ENCODE results near the gene NAPB. TPM values are rescaled to one million over a fixed set of nuclear protein-coding genes. Genes with fewer than 3 reads are reported as not detected.

Gene NAPB
- total RNA-seq, 1 experiment from 2014 or later, result 5.8 TPM

GRCh38 chr20:23325107-23325506 lies 96.2 kb downstream of the NAPB start:
- ChIA-PET POLR2A (no interaction called here), CTCF (no interaction called here)
- Histone ChIP-seq H3K27me3 (ENCODE audit: control insufficient read depth, insufficient read depth, low read length) (0 out of 2 replicates have a peak, but pooled peaks cover 3% of the 10 kb centered on the region), H3K4me3 (ENCODE audit: low read depth in 2 of 2, low read length in 2 of 2) (no peak overlapping the region), H3K9me3 (ENCODE audit: control insufficient read depth, insufficient read depth, low read depth, low read length) (no peaks in the 10 kb centered on the region), H3K27ac (ENCODE audit: low read length) (no peak overlapping the region), H3K36me3 (ENCODE audit: control insufficient read depth, insufficient read depth, low read length) (no peaks in the 10 kb centered on the region), H3K4me1 (ENCODE audit: control insufficient read depth, insufficient read depth, low read length) (no peaks in the 10 kb centered on the region)
- TF ChIP-seq REST (IDR thresholded peaks at IDR 0.05; ENCODE audit: insufficient read depth in 1 of 2, low read depth in 2 of 2, low read length in 1 of 2), result no peak
- TF ChIP-seq POLR2AphosphoS5 (IDR thresholded peaks at IDR 0.05; ENCODE audit: low read depth, low read length), result no peak
- TF ChIP-seq TCF7L2 (IDR thresholded peaks at IDR 0.05; ENCODE audit: low read depth, low read length), result no peak
- TF ChIP-seq SIN3A (IDR thresholded peaks at IDR 0.05; ENCODE audit: borderline replicate concordance, insufficient read depth, low read depth, low read length), result no peak
- TF ChIP-seq CTCF (IDR thresholded peaks at IDR 0.05), result no peak
- in situ Hi-C loops (cut with HindIII; ENCODE audit: low pct_unique_long_range_greater_than_20kb, low sequenced_read_pairs) (no loop called here), intact Hi-C loops (cut with micrococcal nuclease; ENCODE audit: unreplicated experiment) (no loop called here)
- DNase-seq (ENCODE audit: low read depth, low spot score), result no peak
- no TSS peak for BruUV-seq (replicated peaks)
- no peak for ATAC-seq

Other genes starting within 250 kb of the NAPB start
- 31.3 TPM for gene NXT1, start 70.7 kb downstream of the NAPB start, total RNA-seq (2021; ENCODE audit: unreplicated experiment)
- gene GZF1, start 59.3 kb downstream of the NAPB start, total RNA-seq (2021; ENCODE audit: unreplicated experiment), result 18.0 TPM
- gene CSTL1, start 18.2 kb upstream of the NAPB start, total RNA-seq (2021; ENCODE audit: unreplicated experiment), result not detected
- not detected for gene CST11, start 31.4 kb upstream of the NAPB start, total RNA-seq (2021; ENCODE audit: unreplicated experiment)
- gene CST8, start 69.6 kb upstream of the NAPB start, total RNA-seq (2021; ENCODE audit: unreplicated experiment), result not detected
- not detected for gene CST9L, start 147.0 kb upstream of the NAPB start, total RNA-seq (2021; ENCODE audit: unreplicated experiment)
- not detected for gene CST9, start 184.4 kb upstream of the NAPB start, total RNA-seq (2021; ENCODE audit: unreplicated experiment)
- 158 TPM for gene CST3, start 216.5 kb upstream of the NAPB start, total RNA-seq (2021; ENCODE audit: unreplicated experiment)